ENCODE data around the gene PIAS1.

- no peak for TF ChIP-seq EZH2phosphoT487 (IDR thresholded peaks at IDR 0.05; ENCODE audit: low read length)
- TF ChIP-seq CTCF (IDR thresholded peaks at IDR 0.05; ENCODE audit: low read length): no peak
- no peak for TF ChIP-seq EZH2 (optimal IDR thresholded peaks at IDR 0.05; ENCODE audit: low read depth, low read length)
Measured at GRCh38 chr15:68201879-68202261, 147.8 kb downstream of the PIAS1 start.
